IPS DF 6.9 (cell line): ENCODE measurements around the gene PRXL2B.
"Not testable (repeated sequence)": the region's sequence is repeated elsewhere in the genome, so short reads cannot be mapped to it uniquely, and the experiment has no call there.

Experiments used
- DNase-seq: peaks from one replicate; pipeline ENCODE4 v3.0.0-alpha.2; 2013; ENCODE audit warnings: low read depth, low spot score
- H3K27ac ChIP-seq: one replicate; pipeline ENCODE4 v1.5.1; 2013; ENCODE audit warnings: low read length, control low read depth
- H3K27me3 ChIP-seq: 2 replicates; pipeline ENCODE4 v1.6.1; 2013; ENCODE audit warnings: mild to moderate bottlenecking, low read length; ENCODE audit not compliant: control insufficient read depth, insufficient read depth
- H3K36me3 ChIP-seq: 2 replicates; pipeline ENCODE4 v1.6.1; 2013; ENCODE audit warnings: low read length; ENCODE audit not compliant: control insufficient read depth, insufficient read depth
- H3K4me1 ChIP-seq: 2 replicates; pipeline ENCODE4 v1.6.1; 2013; ENCODE audit warnings: low read length; ENCODE audit not compliant: control insufficient read depth, insufficient read depth
- H3K4me3 ChIP-seq: 2 replicates; pipeline ENCODE4 v1.5.1; 2013; ENCODE audit warnings: mild to moderate bottlenecking, low read length
- H3K9me3 ChIP-seq: 2 replicates; pipeline ENCODE4 v1.6.1; 2013; ENCODE audit warnings: low read length, inconsistent platforms; ENCODE audit not compliant: control insufficient read depth, insufficient read depth
- WGBS: extraction: QIAGEN DNeasy Blood & Tissue Kit; methylation state at CpG from one replicate; pipeline ENCODE4 v1.1.7; 2013; ENCODE audit warnings: mixed read lengths, missing lambda C conversion rate; ENCODE audit not compliant: insufficient read length, insufficient coverage; 5-methylcytosine and 5-hydroxymethylcytosine counted together

PRXL2B gene

GRCh38 chr1:2544093-2544874 is 42.3 kb upstream of the PRXL2B start:
- DNase-seq, result no peak
- no peaks in the 10 kb centered on the region; the same call in 1 of the 2 replicates for H3K27me3 ChIP-seq
- H3K9me3 ChIP-seq, result no peaks in the 10 kb centered on the region
- no peaks in the 10 kb centered on the region for H3K36me3 ChIP-seq
- H3K27ac ChIP-seq, result no peak overlapping the region
- WGBS, result no CpG with 5 or more reads among the region's 26 CpGs
- peaks cover 12% of the 10 kb centered on the region for H3K4me1 ChIP-seq
- H3K4me3 ChIP-seq, result no peak overlapping the region

- Histone ChIP-seq H3K27me3 (no peaks in the 10 kb centered on the region; the same call in 1 of the 2 replicates), H3K9me3 (no peaks in the 10 kb centered on the region), H3K4me3 (no peak overlapping the region), H3K4me1 (peaks cover 11% of the 10 kb centered on the region), H3K27ac (no peak overlapping the region), H3K36me3 (no peaks in the 10 kb centered on the region)
- no CpG with 5 or more reads among the region's 19 CpGs for WGBS
- no peak for DNase-seq
These were observed 41.5 kb upstream of the PRXL2B start for GRCh38 chr1:2544875-2545640.

GRCh38 chr1:2545754-2546514 is 40.6 kb upstream of the PRXL2B start:
- WGBS, result no CpG with 5 or more reads among the region's 43 CpGs
- DNase-seq, result peak; percentile 77
- peaks cover 11% of the 10 kb centered on the region for H3K4me1 ChIP-seq
- H3K27ac ChIP-seq, result no peak overlapping the region
- H3K4me3 ChIP-seq, result peak overlapping the region; percentile 66
- no peaks in the 10 kb centered on the region for H3K9me3 ChIP-seq
- H3K27me3 ChIP-seq, result no peaks in the 10 kb centered on the region; the same call in 1 of the 2 replicates
- no peaks in the 10 kb centered on the region for H3K36me3 ChIP-seq

- no peaks in the 10 kb centered on the region for H3K9me3 ChIP-seq
- peak; percentile 88 for DNase-seq
- H3K4me3 ChIP-seq, result peak overlapping the region; percentile 66
- H3K36me3 ChIP-seq, result no peaks in the 10 kb centered on the region
- no CpG with 5 or more reads among the region's 52 CpGs for WGBS
- peaks cover 11% of the 10 kb centered on the region for H3K4me1 ChIP-seq
- no peak overlapping the region for H3K27ac ChIP-seq
- no peaks in the 10 kb centered on the region for H3K27me3 ChIP-seq
These were observed 39.9 kb upstream of the PRXL2B start for GRCh38 chr1:2546515-2547209.

GRCh38 chr1:2547210-2548067 is 39.1 kb upstream of the PRXL2B start:
- H3K36me3 ChIP-seq, result no peaks in the 10 kb centered on the region
- WGBS, result no CpG with 5 or more reads among the region's 27 CpGs
- no peaks in the 10 kb centered on the region for H3K9me3 ChIP-seq
- peaks cover 11% of the 10 kb centered on the region for H3K4me1 ChIP-seq
- peak overlapping the region; percentile 66; the same call in 1 of the 2 replicates for H3K4me3 ChIP-seq
- no peaks in the 10 kb centered on the region for H3K27me3 ChIP-seq
- DNase-seq, result no peak
- no peak overlapping the region for H3K27ac ChIP-seq

- no peaks in the 10 kb centered on the region for H3K27me3 ChIP-seq
- no CpG with 5 or more reads among the region's 17 CpGs for WGBS
- H3K27ac ChIP-seq, result no peak overlapping the region
- H3K36me3 ChIP-seq, result no peaks in the 10 kb centered on the region
- DNase-seq, result peak; percentile 61
- no peak overlapping the region; the same call in 1 of the 2 replicates for H3K4me3 ChIP-seq
- H3K4me1 ChIP-seq, result peaks cover 9% of the 10 kb centered on the region
- H3K9me3 ChIP-seq, result no peaks in the 10 kb centered on the region
These were observed 38.4 kb upstream of the PRXL2B start for GRCh38 chr1:2548068-2548589.

- not testable (repeated sequence) for H3K9me3 ChIP-seq, H3K36me3 ChIP-seq, H3K4me3 ChIP-seq, DNase-seq, H3K27ac ChIP-seq, H3K4me1 ChIP-seq, H3K27me3 ChIP-seq
- WGBS, result no CpG with 5 or more reads among the region's 28 CpGs
These were observed 37.1 kb upstream of the PRXL2B start for GRCh38 chr1:2549367-2550029.

- H3K27me3 ChIP-seq, H3K27ac ChIP-seq, H3K36me3 ChIP-seq, H3K4me1 ChIP-seq, DNase-seq, H3K4me3 ChIP-seq, H3K9me3 ChIP-seq: not testable (repeated sequence)
- no CpG with 5 or more reads among the region's 12 CpGs for WGBS
These were observed 36.2 kb upstream of the PRXL2B start for GRCh38 chr1:2550309-2550861.

- not testable (repeated sequence) for DNase-seq, H3K4me3 ChIP-seq, H3K4me1 ChIP-seq, H3K27me3 ChIP-seq, H3K27ac ChIP-seq, H3K36me3 ChIP-seq, H3K9me3 ChIP-seq
- no CpG with 5 or more reads among the region's 9 CpGs for WGBS
These were observed 35.0 kb upstream of the PRXL2B start for GRCh38 chr1:2551544-2551943.
